TTC549 (cell line): ENCODE results near the gene DNAAF5.

Source experiments
- FAIRE-seq: peaks from 2 replicates; lab custom pipeline; 2012; peaks lifted over from hg19 to GRCh38; lab: Jason Lieb, UNC

Gene DNAAF5

GRCh38 chr7:768881-769504 is 42.5 kb downstream of the DNAAF5 start:
- no peak for FAIRE-seq

- FAIRE-seq: no peak
These were observed 43.8 kb downstream of the DNAAF5 start for GRCh38 chr7:770336-770735.

- FAIRE-seq: no peak
These were observed 44.3 kb downstream of the DNAAF5 start for GRCh38 chr7:770741-771166.

DNA sequence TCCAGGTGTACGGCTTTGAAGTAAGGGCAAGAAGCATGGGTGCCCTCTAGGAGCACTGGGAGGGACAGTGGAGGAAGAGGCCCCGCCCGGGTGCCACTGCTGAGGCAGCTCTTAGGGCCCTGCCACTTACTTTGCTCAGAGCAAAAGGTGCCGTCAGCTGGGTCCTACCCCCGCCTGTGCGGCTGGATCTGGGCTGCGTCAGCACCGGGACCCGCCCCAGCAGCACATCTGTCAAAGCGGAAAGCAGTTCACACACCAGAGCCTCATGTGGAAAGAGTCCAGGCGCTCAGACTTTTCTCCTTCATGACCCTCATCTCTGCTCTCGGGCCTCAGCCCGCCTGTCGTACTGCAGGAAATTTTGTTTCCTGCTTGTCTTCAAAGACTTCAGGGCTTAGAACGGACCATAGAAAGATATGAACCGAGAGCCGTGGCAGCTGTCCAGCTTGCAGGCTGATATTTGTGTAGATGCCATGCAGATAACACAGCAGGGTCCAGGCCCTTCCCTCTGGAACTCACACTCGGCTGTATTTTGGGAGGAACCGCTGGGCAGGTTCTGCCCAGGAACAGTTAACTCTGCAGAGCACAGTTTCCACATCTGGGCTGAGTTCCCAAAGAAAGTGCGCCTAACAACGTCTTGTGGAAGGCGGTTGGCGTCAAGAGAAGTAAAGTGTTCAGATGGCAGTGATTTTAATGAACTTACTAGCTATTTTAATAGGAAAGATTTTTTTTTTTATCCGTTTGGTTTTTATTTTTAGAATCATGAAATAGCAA is 44.9 kb downstream of the DNAAF5 start:
- FAIRE-seq: no peak

DNA sequence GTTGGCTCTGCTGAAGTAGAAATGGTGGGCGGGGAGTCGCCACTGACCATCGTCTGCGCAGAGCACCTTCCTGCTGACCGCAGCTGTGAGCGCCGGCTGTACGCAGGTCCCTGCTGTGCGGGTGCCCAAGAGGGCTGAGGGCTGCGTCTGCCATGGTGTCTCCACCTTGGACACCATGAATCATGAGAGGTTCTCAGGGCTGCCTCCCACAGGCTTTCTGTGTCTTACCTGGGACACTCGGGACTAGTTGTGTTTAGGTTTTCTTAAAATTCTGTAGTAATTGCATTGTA is 45.5 kb downstream of the DNAAF5 start:
- no peak for FAIRE-seq

- no peak for FAIRE-seq
These were observed 45.9 kb downstream of the DNAAF5 start for GRCh38 chr7:772392-772791.

DNA sequence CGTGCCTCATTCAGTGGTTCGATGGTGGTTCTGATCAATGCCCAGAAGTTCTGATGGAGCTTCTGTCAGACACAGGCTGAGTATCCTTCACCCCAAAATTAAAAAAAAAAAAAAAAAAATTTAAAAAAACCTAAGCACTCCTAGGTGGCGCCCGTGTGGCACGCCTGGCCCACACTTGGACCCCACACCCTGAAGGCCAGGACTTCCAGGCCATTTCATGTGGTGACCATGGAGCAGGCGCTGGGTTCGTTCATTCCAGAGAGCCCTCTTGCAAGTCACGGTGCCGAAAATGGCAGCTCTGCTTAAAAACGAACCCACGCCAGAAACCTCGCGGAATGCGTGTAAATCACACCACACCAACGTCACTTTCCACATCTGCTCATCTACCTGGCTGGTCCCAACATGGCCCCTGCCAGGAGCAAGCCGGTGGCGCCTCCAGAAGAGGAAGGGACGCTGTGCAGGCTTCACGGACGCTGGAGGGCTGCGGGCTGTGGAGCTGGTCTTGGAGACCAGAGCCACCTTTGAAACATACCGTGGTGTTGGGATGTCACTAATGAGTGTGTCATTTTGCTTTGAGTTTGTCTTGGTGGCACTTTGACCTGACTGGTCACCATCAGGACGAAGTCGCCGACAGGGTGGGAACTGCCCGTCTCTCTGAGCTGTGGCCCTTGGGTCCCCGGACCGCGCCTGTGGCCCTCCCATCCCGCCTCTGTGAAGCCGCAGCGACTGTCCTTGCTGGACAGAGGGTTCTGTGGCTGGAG is 46.5 kb downstream of the DNAAF5 start:
- FAIRE-seq: no peak

DNA sequence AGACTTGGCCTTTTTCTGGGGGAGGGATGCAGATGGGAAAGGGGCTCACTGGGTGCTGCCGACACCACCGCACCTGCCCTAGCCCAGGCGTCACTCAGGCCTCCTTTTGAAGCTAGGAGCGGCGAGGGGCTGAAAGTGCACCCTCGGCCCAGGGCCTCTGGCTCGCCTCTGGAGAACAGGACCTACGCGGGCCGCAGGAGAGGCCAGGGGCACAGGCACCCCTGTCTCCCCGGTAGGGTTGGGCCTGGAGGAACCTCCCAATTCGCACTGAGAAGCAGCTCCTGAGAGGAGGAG is 47.1 kb downstream of the DNAAF5 start:
- FAIRE-seq: no peak

- FAIRE-seq: no peak
These were observed 47.9 kb downstream of the DNAAF5 start for GRCh38 chr7:774161-775109.

DNA sequence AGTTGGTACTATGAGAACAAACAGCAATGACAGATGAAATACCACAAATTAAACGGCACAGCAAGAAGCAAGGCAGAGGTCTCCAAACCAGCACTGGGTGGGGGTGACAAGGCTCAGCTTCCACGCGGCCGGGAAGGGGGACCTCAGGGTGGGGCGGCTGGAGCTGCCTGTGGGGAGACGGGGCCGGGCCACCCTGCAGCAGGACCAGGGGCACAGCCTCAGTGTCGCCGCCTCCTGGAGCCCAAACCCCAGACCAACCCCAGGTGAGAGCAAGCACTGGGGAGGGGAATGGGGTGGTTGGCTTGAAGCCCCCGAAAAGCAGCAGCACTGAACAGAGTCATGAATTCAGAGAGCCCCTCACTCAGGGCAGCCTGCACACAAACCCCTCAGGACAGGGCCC is 49.9 kb downstream of the DNAAF5 start:
- FAIRE-seq: no peak

DNA sequence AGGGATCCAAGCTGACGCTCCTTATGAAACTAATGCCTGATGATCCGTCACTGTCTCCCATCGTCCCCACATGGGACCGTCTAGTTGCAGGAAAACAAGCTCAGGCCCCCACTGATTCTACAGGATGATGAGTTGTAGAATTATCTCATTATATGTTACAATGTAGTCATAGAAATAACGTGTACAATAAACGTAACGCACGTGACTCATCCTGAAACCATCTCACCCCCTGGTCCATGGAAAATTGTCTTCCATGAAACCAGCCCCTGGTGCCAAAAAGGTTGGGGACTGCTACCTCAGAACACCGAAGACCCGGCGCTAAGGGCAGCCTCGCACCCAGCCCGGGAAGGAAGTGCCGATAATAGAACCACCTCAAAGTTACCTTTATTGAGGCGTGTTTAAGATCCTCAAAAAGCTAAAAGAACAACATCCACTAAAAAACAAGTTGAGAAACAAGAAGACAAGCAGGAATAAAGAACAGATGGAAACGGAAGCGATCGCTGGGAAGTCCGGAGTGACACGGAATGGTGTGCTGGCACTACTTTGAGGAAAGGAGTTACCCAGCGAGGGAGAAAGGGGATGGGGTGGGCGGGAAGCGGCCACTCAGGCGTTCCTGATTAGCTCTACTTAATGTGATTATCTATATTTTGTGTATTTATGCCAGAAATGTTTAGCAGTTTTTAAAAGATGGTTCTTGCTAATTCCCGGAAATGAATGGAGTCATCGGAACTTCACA is 50.7 kb downstream of the DNAAF5 start:
- no peak for FAIRE-seq

- no peak for FAIRE-seq
These were observed 51.2 kb downstream of the DNAAF5 start for GRCh38 chr7:777728-778078.

- no peak for FAIRE-seq
These were observed 51.9 kb downstream of the DNAAF5 start for GRCh38 chr7:778271-778967.

DNA sequence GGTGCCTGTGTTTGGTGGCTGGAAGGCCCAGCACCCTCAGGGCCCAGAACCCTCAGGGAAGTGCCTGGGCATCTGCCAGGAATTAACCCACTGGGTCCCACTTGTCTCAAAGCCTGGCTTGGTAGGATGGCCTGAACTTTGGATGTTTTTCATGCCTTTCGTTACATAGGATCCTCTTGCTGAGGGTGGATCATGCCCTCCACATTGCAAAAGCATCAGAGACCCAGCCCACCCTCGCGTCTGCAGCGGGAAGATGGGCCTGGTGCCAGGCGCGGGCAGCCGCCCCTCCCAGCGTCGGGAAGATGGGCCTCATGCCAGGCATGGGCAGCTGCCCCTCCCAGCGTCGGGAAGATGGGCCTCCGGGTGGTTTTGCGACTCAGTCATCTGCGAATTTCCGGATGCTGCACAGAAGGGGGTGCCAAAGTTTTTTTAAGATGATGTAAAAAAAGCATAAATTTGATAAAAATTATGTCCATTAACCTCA is 52.5 kb downstream of the DNAAF5 start:
- no peak for FAIRE-seq

- no peak for FAIRE-seq
These were observed 53.0 kb downstream of the DNAAF5 start for GRCh38 chr7:779480-779879.

DNA sequence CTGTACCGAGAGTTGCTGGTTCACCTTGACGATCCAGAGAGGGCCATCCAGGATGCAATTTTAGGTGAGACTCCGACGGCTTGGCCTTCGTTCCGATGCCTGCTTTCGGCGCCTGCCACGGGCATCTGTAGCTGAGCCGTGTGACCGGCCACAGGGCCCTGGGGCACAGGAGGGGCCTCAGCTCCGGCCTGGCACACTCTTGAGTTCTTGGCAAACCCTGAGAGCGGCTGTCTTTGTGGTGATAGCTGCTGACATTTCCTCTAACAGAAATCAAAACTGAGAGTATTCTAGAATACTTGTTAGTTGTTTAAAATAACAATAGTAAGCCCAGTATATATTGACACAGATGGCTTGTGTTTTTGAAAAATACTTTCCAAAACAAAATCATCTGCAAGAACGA is 53.6 kb downstream of the DNAAF5 start:
- no peak for FAIRE-seq

DNA sequence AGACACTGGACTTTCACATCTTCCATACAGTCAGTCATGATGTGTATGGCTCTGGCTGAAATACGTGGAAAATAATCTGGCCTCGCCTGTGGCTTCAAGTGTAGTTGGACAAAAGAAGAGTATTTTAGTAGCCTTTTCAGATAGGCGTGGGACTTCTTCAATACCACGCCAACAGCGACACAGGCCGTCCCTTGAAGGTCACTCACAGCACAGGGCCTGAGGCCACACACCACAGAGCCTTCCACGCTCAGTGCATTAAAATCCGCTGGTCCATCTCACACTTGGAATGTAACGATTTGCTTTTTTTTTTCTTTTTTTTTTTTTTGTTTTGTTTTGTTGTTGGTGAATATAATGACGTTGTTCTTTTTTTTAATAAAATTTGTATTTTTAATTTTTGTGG is 54.0 kb downstream of the DNAAF5 start:
- FAIRE-seq: no peak

DNA sequence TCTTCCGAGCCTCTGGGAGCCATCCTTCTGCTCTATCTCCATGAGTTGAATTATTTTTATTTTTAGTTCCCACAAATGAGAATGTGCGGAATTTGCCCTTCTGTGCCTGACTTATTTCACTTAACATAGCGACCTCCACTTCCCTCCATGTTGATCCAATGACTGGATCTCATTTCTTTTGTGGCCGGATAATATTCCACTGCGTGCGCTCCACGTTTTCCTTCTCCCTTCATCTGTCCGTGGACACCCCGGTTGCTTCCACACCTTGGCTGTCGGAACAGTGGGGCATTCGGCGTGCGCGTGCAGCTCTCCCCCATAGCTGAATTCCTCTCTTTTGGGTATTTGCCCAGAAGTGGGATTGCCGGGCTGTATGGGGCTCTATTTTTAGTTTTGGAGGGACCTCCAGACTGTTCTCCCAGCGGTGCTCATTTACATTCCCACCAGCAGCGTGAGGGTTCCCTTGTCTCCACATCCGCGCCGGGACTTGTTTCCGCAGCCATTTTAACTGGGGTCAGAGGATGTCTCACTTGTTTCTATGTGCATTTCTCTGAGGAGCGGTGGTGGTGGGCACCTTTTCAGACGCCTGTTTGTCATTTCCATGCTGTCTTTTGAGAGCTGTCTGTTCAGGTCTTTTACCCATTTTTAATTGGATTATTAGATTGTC is 54.8 kb downstream of the DNAAF5 start:
- FAIRE-seq: no peak

GRCh38 chr7:781936-782529 is 55.5 kb downstream of the DNAAF5 start:
- FAIRE-seq: no peak

GRCh38 chr7:782718-783449 is 56.4 kb downstream of the DNAAF5 start:
- no peak for FAIRE-seq
